Lower leg skin (tissue), 4 donors: ENCODE results near the gene FZD4. TPM values are rescaled to one million over a fixed set of nuclear protein-coding genes. Genes with fewer than 3 reads are reported as not detected.
"Not testable (repeated sequence)": the region's sequence is repeated elsewhere in the genome, so short reads cannot be mapped to it uniquely, and the experiment has no call there.

ENCODE experiments used
- DNase-seq, 2 donors: peaks; one replicate each; pipeline ENCODE4 v3.0.0-alpha.2; 2019; ENCODE audit warnings: low spot score in 2 of 2
- H3K4me3 ChIP-seq: fragments of 200-600 bp; sonication (generic); 2 replicates; pipeline ENCODE4 v1.5.1; 2017; ENCODE audit warnings: mild to moderate bottlenecking, low read depth; ENCODE audit not compliant: poor library complexity, severe bottlenecking
- POLR2A ChIP-seq, 2 donors: fragments of 450-650 bp; IDR thresholded peaks; one replicate each; pipeline ENCODE4 v1.6.1; 2016 to 2017; ENCODE audit warnings: antibody characterized with exemption in 2 of 2, mild to moderate bottlenecking in 1 of 2, moderate library complexity in 1 of 2
- whole genome bisulfite sequencing, 2 donors: methylation state at CpG; one replicate each; pipeline ENCODE4 v1.1.5; 2018; 5-methylcytosine and 5-hydroxymethylcytosine counted together
- intact Hi-C: fragments of 100-400 bp; cut with DNase I; formaldehyde crosslinking; loops from one replicate; pipeline ENCODE4 v1.15.0; 2023; ENCODE audit warnings: low total_unique reads
- total RNA-seq, 4 donors: library from RNA; depleted of rRNA; stranded (reverse); fragments of >200 nt; gene quantifications; one replicate each; pipeline ENCODE4 v1.1.0, GENCODE V29; 2016
- TF ChIP-seq, protein P1 (sequence below), 3 donors: fragments of 450-650 bp; IDR thresholded peaks; one replicate each; pipeline ENCODE4 v1.5.1; 2016; ENCODE audit warnings: antibody characterized with exemption in 3 of 3, mild to moderate bottlenecking in 3 of 3, moderate library complexity in 2 of 3

The FZD4 gene
- total RNA-seq, 4 donors from 2014 or later: 10.6 to 15.8 (median 12.9) TPM

DNA sequence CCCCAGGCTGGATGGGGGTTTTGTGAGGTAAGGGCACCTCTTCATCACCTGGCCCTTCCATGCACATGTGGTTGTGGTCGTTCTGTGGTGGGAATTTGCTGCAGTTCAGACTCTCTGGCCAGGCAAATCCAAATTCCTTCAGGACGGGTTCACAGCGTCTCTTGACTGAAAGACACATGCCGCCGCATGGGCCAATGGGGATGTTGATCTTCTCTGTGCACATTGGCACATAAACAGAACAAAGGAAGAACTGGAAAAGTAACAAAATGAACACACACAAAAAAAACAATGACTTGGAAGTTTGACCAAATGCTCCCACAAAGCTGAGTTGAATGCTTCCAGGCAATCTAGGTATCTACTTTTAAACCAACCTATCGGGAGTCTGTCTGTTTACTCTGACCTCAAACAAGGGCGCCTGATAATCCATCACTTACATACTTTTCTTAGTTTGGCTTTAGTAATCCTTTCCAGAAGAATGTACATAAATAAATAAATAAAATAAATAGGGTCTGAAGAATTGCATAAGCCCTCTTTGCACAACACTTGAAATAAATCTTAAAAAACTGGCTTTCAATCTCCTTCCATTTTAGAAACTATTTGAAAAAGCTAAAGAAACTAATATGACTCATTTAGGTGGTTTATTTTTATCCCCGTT, 2.8 kb downstream of the FZD4 start:
- no peak for DNase-seq
- H3K4me3 ChIP-seq: no peak overlapping the region
- WGBS, 2 donors: 76 to 78% methylated on average over 7 to 8 of the region's 8 CpGs
- TF ChIP-seq POLR2A (IDR thresholded peaks at IDR 0.05): no peak
- TF ChIP-seq, protein P1, sequence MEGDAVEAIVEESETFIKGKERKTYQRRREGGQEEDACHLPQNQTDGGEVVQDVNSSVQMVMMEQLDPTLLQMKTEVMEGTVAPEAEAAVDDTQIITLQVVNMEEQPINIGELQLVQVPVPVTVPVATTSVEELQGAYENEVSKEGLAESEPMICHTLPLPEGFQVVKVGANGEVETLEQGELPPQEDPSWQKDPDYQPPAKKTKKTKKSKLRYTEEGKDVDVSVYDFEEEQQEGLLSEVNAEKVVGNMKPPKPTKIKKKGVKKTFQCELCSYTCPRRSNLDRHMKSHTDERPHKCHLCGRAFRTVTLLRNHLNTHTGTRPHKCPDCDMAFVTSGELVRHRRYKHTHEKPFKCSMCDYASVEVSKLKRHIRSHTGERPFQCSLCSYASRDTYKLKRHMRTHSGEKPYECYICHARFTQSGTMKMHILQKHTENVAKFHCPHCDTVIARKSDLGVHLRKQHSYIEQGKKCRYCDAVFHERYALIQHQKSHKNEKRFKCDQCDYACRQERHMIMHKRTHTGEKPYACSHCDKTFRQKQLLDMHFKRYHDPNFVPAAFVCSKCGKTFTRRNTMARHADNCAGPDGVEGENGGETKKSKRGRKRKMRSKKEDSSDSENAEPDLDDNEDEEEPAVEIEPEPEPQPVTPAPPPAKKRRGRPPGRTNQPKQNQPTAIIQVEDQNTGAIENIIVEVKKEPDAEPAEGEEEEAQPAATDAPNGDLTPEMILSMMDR (IDR thresholded peaks at IDR 0.05): no peak
- intact Hi-C loops: no loop called here

DNA sequence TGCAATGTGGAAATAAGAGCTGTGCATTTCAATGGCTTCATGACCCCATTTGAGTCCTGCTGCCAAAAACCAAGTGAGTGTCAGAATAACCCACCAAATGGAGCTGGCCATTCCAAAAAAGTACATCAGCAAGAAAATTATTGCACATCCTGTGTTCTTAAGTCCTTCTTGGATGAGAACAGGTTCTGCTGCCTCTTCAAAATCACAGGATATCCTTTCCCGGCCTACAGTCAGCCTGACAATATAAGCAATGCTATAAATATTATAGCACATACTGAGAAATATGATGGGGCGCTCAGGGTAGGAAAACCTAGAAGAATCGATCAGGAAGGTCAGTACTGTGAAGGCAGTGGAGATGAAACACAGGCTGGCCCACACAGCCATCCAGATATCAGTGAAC, 3.5 kb downstream of the FZD4 start:
- intact Hi-C loops: no loop called here
- TF ChIP-seq POLR2A (IDR thresholded peaks at IDR 0.05): no peak
- TF ChIP-seq, protein P1 (IDR thresholded peaks at IDR 0.05): no peak
- 78 to 84% methylated on average over 3 of the region's 3 CpGs for WGBS, 2 donors
- no peak for DNase-seq
- no peak overlapping the region for H3K4me3 ChIP-seq

DNA sequence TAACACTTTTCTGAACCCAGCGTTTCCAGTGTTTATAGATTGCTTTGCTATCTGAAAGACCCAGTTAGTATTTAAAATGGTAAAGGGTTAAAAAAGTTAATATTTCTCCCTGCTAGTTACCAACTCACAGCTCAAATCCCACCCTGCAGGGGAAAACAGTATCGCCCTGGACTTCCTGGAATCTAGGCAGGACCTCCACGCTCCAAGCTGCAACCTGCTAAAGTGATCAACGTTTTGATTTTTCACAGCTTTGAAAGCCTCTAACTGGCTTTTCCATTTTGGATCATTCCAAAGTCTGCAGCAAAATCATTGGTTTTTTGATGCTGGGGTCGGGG, 4.6 kb downstream of the FZD4 start:
- no peak overlapping the region for H3K4me3 ChIP-seq
- intact Hi-C loops: no loop called here
- DNase-seq: no peak
- TF ChIP-seq, protein P1 (IDR thresholded peaks at IDR 0.05): no peak
- TF ChIP-seq POLR2A (IDR thresholded peaks at IDR 0.05): no peak
- WGBS, 2 donors: 69 to 72% methylated on average over 5 of the region's 5 CpGs

- no peak for TF ChIP-seq POLR2A (IDR thresholded peaks at IDR 0.05)
- TF ChIP-seq, protein P1 (IDR thresholded peaks at IDR 0.05): no peak
- WGBS, 2 donors: 72 to 75% methylated on average over 3 of the region's 3 CpGs
- intact Hi-C loops: loop anchor here (5.0 kb wide), 1 partner anchor 337 kb away; no protein-coding TSS in a partner anchor
- no peak for DNase-seq
- no peak overlapping the region for H3K4me3 ChIP-seq
These were observed 5.1 kb downstream of the FZD4 start for GRCh38 chr11:86949995-86950660.

GRCh38 chr11:86948733-86949132, 6.5 kb downstream of the FZD4 start:
- H3K4me3 ChIP-seq: no peak overlapping the region
- 84 to 86% methylated on average over 5 of the region's 5 CpGs for WGBS, 2 donors
- intact Hi-C loops: loop anchor here (5.0 kb wide), 1 partner anchor 339 kb away; no protein-coding TSS in a partner anchor
- no peak for DNase-seq
- TF ChIP-seq POLR2A (IDR thresholded peaks at IDR 0.05): no peak

DNA sequence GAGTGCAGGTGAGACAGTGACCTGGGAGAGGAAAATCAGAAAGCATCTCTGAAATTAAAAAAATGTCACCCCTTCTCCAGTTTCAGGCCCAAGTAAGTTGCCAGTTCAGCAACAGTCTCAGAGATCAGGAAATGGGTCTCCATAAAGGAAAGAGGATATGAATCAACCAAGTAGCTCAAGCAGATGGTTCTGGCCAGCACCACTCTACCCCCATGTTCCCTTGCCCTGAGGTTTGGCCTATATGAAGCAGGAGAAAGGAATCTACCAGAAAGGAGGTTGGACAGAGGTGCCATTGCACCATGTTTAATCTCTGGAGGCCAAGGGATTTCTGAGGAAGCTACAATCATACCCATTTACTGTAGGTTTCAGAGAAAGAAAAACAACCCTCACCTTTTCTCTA, 7.7 kb downstream of the FZD4 start:
- DNase-seq: no peak
- H3K4me3 ChIP-seq: no peak overlapping the region
- TF ChIP-seq, protein P1 (IDR thresholded peaks at IDR 0.05): no peak
- no peak for TF ChIP-seq POLR2A (IDR thresholded peaks at IDR 0.05)
- intact Hi-C loops: loop anchor here (5.0 kb wide), 1 partner anchor 340 kb away; no protein-coding TSS in a partner anchor

- intact Hi-C loops, H3K4me3 ChIP-seq, DNase-seq: not testable (repeated sequence)
- WGBS, 2 donors: 84 to 97% methylated on average over 8 of the region's 8 CpGs
These were observed 11.7 kb downstream of the FZD4 start for GRCh38 chr11:86943505-86943904.
